Ascending aorta (tissue), 2 donors: ENCODE measurements around the gene MYCBPAP. TPM values are rescaled to one million over a fixed set of nuclear protein-coding genes. Genes with fewer than 3 reads are reported as not detected.

Experiments
- DNase-seq, 2 donors: peaks; one replicate each; pipeline ENCODE4 v3.0.0-alpha.2; 2019; ENCODE audit warnings: low spot score in 2 of 2
- H3K27ac ChIP-seq, 2 donors: fragments of 200-600 bp; sonication (generic); one replicate each; pipeline ENCODE4 v1.5.1; 2016 to 2017; ENCODE audit warnings: mild to moderate bottlenecking in 1 of 2
- H3K27me3 ChIP-seq: fragments of 200-600 bp; sonication (generic); one replicate; pipeline ENCODE4 v1.5.1; 2017
- H3K36me3 ChIP-seq, 2 donors: fragments of 200-600 bp; sonication (generic); one replicate each; pipeline ENCODE4 v1.5.1; 2016
- H3K4me1 ChIP-seq, 2 donors: fragments of 200-600 bp; sonication (generic); one replicate each; pipeline ENCODE4 v1.5.1; 2016 to 2017; ENCODE audit warnings: mild to moderate bottlenecking in 1 of 2
- H3K4me3 ChIP-seq, 2 donors: fragments of 200-600 bp; sonication (generic); one replicate each; pipeline ENCODE4 v1.5.1; 2016 to 2017; ENCODE audit warnings: mild to moderate bottlenecking in 1 of 2
- H3K9me3 ChIP-seq, 2 donors: fragments of 200-600 bp; sonication (generic); one replicate each; pipeline ENCODE4 v1.5.1; 2016
- CTCF ChIP-seq, 3 experiments: fragments of 200-600 bp in 2 of 3; fragments of 450-650 bp in 1 of 3; sonication (generic) in 2 of 3; IDR thresholded peaks; one replicate each; pipeline ENCODE4 v1.5.1; 2016 to 2019; ENCODE audit warnings: antibody characterized with exemption in 3 of 3, mild to moderate bottlenecking in 1 of 3, moderate library complexity in 1 of 3
- intact Hi-C: fragments of 100-400 bp; cut with DNase I; formaldehyde crosslinking; loops from one replicate; pipeline ENCODE4 v1.15.1; 2023
- total RNA-seq: library from RNA; depleted of rRNA; stranded (reverse); fragments of >200 nt; gene quantifications from one replicate; pipeline ENCODE4 v1.1.0, GENCODE V29; 2016

MYCBPAP gene
- total RNA-seq, 1 donor from 2014 or later: 7.9 TPM

DNA sequence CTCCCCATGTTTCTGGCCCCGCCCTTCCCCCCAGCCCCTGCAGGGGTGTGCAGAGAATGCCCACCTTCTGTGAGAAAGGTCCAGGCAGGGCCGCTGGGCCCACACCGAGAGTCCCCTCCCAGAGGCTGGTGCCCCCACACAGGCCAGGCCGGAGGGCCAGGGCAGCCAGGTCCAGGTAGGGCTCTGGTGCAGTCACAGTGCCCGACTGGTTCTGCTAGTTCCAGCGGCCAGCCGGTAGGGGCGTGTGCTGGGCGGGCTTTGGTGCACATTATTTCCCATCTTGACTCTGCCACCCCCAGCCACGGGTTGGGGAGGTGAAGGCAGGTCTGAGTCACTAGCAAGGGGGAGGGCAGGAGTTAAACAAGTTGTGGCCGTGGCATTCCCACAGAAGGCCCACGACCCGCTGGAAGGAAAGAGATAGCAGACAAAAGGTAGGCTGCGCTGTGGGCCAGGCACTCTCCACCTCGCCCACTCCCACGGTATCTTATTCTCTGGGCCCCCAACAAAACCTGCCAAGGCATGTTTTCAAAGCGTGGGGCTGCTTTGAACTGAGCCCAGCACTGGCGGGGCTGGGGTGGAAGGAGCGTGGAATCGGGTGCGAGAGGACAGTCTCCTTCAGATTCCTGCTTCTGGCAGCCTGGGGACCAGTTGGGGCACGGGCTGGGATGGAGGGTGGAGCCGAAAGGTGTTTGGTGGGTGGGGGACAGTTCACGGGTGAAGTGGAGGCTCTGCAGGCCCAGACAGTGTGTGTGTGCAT lies 26.2 kb downstream of the MYCBPAP start:
- Histone ChIP-seq H3K4me1 (peaks cover 0 to 8% of the 10 kb centered on the region in 2 donors), H3K4me3 (peak overlapping the region in 1 of 2 donors; percentile 39), H3K36me3 (no peaks in the 10 kb centered on the region), H3K27ac (no peak overlapping the region), H3K9me3 (no peaks in the 10 kb centered on the region), H3K27me3 (peaks cover 11% of the 10 kb centered on the region)
- peak in 2 of 3 experiments; percentile 4 to 11 for TF ChIP-seq CTCF (IDR thresholded peaks at IDR 0.05)
- DNase-seq: no peak
- intact Hi-C loops: no loop called here

DNA sequence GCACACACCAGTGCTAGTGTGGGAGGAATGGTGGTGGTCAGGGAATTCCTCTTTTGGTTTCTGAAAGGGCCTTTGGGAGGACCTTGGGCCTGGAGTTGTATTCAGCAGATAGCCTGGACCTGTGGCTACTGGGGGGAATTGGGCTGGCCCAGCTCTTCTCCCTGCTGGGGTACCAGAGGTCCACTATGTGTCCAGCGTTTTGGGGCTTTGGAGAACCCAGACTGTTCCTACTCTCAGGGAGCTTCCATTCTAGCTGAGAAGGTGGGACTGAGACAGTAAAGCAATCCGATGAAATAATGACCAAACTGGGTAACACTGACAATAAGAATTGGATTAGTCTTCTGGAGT lies 26.7 kb downstream of the MYCBPAP start:
- H3K4me3 ChIP-seq: no peak overlapping the region
- intact Hi-C loops: no loop called here
- H3K27me3 ChIP-seq: peaks cover 11% of the 10 kb centered on the region
- no peaks in the 10 kb centered on the region for H3K36me3 ChIP-seq
- no peak for TF ChIP-seq CTCF (IDR thresholded peaks at IDR 0.05)
- no peaks in the 10 kb centered on the region for H3K9me3 ChIP-seq
- no peak for DNase-seq
- H3K27ac ChIP-seq: no peak overlapping the region
- H3K4me1 ChIP-seq: peaks cover 0 to 8% of the 10 kb centered on the region in 2 donors

DNA sequence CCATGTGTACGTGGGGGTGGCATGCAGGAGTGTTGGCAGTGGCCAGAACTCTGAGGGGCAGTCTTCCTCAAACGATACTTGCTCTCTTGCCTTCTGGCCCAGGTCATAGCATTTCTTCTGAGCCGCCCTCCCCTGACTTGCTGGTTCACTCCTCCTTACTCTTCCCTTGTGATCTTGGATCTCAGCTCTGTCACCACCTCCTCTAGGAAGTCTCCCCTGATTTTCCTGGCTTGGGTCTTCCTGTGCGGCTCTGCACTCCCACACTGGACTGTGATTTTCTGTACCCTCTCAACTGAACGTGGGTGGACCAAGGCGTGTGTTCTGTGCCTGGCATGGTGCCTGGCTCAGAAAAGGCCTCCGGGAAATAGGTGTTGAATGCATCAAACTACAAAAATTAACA lies 27.2 kb downstream of the MYCBPAP start:
- no peak overlapping the region for H3K27ac ChIP-seq
- TF ChIP-seq CTCF (IDR thresholded peaks at IDR 0.05): no peak

DNA sequence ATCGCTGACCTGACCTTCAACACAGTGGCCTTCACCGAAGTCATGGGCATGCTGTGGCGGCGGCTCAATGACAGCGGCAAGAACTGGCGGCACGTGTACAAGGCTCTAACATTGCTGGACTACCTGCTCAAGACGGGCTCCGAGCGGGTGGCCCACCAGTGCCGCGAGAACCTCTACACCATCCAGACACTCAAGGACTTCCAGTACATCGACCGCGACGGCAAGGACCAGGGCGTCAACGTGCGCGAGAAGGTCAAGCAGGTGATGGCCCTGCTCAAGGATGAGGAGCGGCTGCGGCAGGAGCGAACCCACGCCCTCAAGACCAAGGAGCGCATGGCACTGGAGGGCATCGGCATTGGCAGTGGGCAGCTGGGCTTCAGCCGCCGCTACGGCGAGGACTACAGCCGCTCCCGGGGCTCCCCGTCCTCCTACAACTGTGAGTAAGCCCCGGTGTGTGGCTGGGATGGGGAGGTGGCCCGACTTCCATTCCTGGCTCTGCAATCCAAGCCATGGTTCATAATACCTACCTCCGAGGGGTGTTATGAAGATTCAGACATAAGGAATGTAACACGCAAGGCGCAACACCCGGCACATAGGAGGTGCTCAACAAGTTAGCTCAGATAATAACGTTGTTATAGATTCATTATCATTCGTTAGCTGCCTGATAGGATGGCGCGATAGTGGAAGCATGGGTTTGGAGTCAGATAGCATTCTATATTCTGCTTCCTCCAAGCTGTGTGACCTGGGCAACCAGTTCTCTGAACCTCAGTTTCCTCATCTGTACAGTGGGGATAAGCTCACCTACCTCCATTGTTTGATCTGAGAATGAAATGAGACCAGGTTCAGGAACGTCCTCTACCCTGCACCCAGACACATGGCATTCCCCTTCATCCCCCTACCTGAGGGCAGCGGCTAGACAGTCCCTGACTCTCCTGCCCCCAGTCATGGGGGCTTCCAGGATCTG lies 28.7 kb downstream of the MYCBPAP start:
- peaks cover 0 to 16% of the 10 kb centered on the region in 2 donors for H3K4me1 ChIP-seq

More for the DNA sequence above, 27.2 kb downstream of the MYCBPAP start:
- no peak overlapping the region for H3K4me3 ChIP-seq
- no peak for DNase-seq
- H3K4me1 ChIP-seq: peaks cover 0 to 8% of the 10 kb centered on the region in 2 donors
- peaks cover 11% of the 10 kb centered on the region for H3K27me3 ChIP-seq
- intact Hi-C loops: no loop called here
- no peaks in the 10 kb centered on the region for H3K36me3 ChIP-seq
- H3K9me3 ChIP-seq: no peaks in the 10 kb centered on the region

More for the DNA sequence above, 28.7 kb downstream of the MYCBPAP start:
- Histone ChIP-seq H3K27ac (no peak overlapping the region), H3K36me3 (no peaks in the 10 kb centered on the region), H3K27me3 (peaks cover 11% of the 10 kb centered on the region), H3K4me3 (no peak overlapping the region), H3K9me3 (no peaks in the 10 kb centered on the region)
- intact Hi-C loops: no loop called here
- no peak for DNase-seq
- TF ChIP-seq CTCF (IDR thresholded peaks at IDR 0.05): no peak
